Measurements from ENCODE around the gene TOMT.

DNA sequence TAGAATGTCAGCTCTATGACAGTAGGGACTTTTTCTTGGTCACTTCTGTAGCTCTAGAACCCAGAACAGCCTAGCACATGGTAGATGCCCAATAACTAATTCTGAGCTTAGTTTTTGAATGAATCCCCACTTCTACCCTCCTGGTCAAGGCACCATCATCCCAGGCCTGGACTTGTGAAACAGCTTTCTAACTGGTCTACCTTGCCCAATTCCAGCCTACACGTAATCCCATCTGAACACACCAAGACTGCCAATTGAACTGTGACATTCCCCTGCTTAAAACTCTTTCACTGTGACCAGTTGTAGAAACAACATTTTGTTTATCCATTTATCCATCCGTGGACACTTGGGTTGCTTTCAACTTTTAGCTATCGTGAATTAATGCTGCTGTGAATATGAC is 23.7 kb downstream of the TOMT start:
- TF ChIP-seq, protein P1, sequence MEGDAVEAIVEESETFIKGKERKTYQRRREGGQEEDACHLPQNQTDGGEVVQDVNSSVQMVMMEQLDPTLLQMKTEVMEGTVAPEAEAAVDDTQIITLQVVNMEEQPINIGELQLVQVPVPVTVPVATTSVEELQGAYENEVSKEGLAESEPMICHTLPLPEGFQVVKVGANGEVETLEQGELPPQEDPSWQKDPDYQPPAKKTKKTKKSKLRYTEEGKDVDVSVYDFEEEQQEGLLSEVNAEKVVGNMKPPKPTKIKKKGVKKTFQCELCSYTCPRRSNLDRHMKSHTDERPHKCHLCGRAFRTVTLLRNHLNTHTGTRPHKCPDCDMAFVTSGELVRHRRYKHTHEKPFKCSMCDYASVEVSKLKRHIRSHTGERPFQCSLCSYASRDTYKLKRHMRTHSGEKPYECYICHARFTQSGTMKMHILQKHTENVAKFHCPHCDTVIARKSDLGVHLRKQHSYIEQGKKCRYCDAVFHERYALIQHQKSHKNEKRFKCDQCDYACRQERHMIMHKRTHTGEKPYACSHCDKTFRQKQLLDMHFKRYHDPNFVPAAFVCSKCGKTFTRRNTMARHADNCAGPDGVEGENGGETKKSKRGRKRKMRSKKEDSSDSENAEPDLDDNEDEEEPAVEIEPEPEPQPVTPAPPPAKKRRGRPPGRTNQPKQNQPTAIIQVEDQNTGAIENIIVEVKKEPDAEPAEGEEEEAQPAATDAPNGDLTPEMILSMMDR (IDR thresholded peaks at IDR 0.05): no peak
- no peak for TF ChIP-seq POLR2A (IDR thresholded peaks at IDR 0.05)

All from heart left ventricle (tissue), 13 donors.